Aorta (tissue), 4 donors: ENCODE measurements around the gene LTBP3. TPM values are rescaled to one million over a fixed set of nuclear protein-coding genes. Genes with fewer than 3 reads are reported as not detected.

Experiments used
- polyA plus RNA-seq, 2 donors: library from polyadenylated mRNA; stranded (reverse); fragments of 200-250 nt; gene quantifications; one replicate each; pipeline ENCODE4 v1.2.3, GENCODE V29; 2013
- total RNA-seq, 2 donors: library from RNA; stranded (reverse); fragmentation: NEBNext Ultra II Directional; extraction: Animal tissue kit (Norgen Biotek cat#: 25700); gene quantifications; one replicate each; pipeline ENCODE4 v1.2.1, GENCODE V29; 2021
- donor health status: healthy with polysubstance abuse.
- donor health status: Bipolar disorder and iron deficiency.
- donor health status: DM: no; HTN: no; CAD: no.
- donor health status: DM: yes; HTN: yes; CAD: no.

The LTBP3 gene
- total and polyA plus RNA-seq, 4 donors, result 40.1 to 473 (median 373) TPM

Other genes starting within 250 kb of the LTBP3 start
- gene CDC42EP2, start 243.5 kb downstream of the LTBP3 start, total RNA-seq, result 10 to 100 TPM; 16.2 to 20.9 TPM
- 1 to 10 TPM; 2.3 to 3.5 TPM for gene CDC42EP2, start 243.5 kb downstream of the LTBP3 start, polyA plus RNA-seq
- gene DPF2, start 224.5 kb downstream of the LTBP3 start, total RNA-seq, result 10 to 100 TPM; 51.3 to 59.6 TPM
- 10 to 100 TPM; 16.4 to 41.1 TPM for gene DPF2, start 224.5 kb downstream of the LTBP3 start, polyA plus RNA-seq
- gene TIGD3, start 203.6 kb downstream of the LTBP3 start, total RNA-seq, result under 1 TPM in 1 of 2 donors, not detected in 1; 0.16 TPM
- under 1 TPM in 1 of 2 donors, not detected in 1; 0.88 TPM for gene TIGD3, start 203.6 kb downstream of the LTBP3 start, polyA plus RNA-seq
- gene SLC25A45, start 175.7 kb downstream of the LTBP3 start, total RNA-seq, result 10 to 100 TPM in 1 of 2 donors, 1 to 10 TPM in 1; 9.1 to 16.0 TPM
- gene SLC25A45, start 175.7 kb downstream of the LTBP3 start, polyA plus RNA-seq, result 10 to 100 TPM in 1 of 2 donors, 1 to 10 TPM in 1; 5.6 to 10.7 TPM
- 10 to 100 TPM; 27.8 to 39.5 TPM for gene FRMD8, start 171.7 kb downstream of the LTBP3 start, total RNA-seq
- gene FRMD8, start 171.7 kb downstream of the LTBP3 start, polyA plus RNA-seq, result 10 to 100 TPM; 16.8 to 19.2 TPM
- gene NEAT1, start 135.6 kb downstream of the LTBP3 start, total RNA-seq, result 1,000 to 10,000 TPM; 1,566 to 1,734 TPM
- 1,000 to 10,000 TPM in 1 of 2 donors, 100 to 1,000 TPM in 1; 239 to 1,307 TPM for gene NEAT1, start 135.6 kb downstream of the LTBP3 start, polyA plus RNA-seq
- over 10,000 TPM; 16,103 to 18,225 TPM for gene MALAT1, start 59.3 kb downstream of the LTBP3 start, total RNA-seq
- gene MALAT1, start 59.3 kb downstream of the LTBP3 start, polyA plus RNA-seq, result 100 to 1,000 TPM; 228 to 370 TPM
- gene SCYL1, start 33.3 kb downstream of the LTBP3 start, total RNA-seq, result 10 to 100 TPM; 74.0 to 74.4 TPM
- gene SCYL1, start 33.3 kb downstream of the LTBP3 start, polyA plus RNA-seq, result 10 to 100 TPM; 31.3 to 98.9 TPM
- gene ZNRD2, start 12.1 kb upstream of the LTBP3 start, total RNA-seq, result 10 to 100 TPM; 21.7 to 29.3 TPM
- gene ZNRD2, start 12.1 kb upstream of the LTBP3 start, polyA plus RNA-seq, result 10 to 100 TPM; 37.1 to 42.5 TPM
- 10 to 100 TPM; 49.5 to 64.3 TPM for gene FAM89B, start 14.2 kb upstream of the LTBP3 start, total RNA-seq
- 10 to 100 TPM; 67.5 to 83.4 TPM for gene FAM89B, start 14.2 kb upstream of the LTBP3 start, polyA plus RNA-seq
- gene EHBP1L1, start 17.7 kb upstream of the LTBP3 start, total RNA-seq, result 100 to 1,000 TPM; 235 to 266 TPM
- gene EHBP1L1, start 17.7 kb upstream of the LTBP3 start, polyA plus RNA-seq, result 100 to 1,000 TPM in 1 of 2 donors, 10 to 100 TPM in 1; 53.2 to 316 TPM
- 1 to 10 TPM in 1 of 2 donors, under 1 TPM in 1; 0.93 to 1.3 TPM for gene KCNK7, start 37.4 kb upstream of the LTBP3 start, total RNA-seq
- gene KCNK7, start 37.4 kb upstream of the LTBP3 start, polyA plus RNA-seq, result 1 to 10 TPM in 1 of 2 donors, not detected in 1; 7.3 TPM
- gene MAP3K11, start 55.9 kb upstream of the LTBP3 start, total RNA-seq, result 10 to 100 TPM; 51.3 to 87.9 TPM
- gene MAP3K11, start 55.9 kb upstream of the LTBP3 start, polyA plus RNA-seq, result 10 to 100 TPM; 34.2 to 78.8 TPM
- 10 to 100 TPM; 24.8 to 28.8 TPM for gene PCNX3, start 57.4 kb upstream of the LTBP3 start, total RNA-seq
- 10 to 100 TPM in 1 of 2 donors, 1 to 10 TPM in 1; 3.9 to 50.0 TPM for gene PCNX3, start 57.4 kb upstream of the LTBP3 start, polyA plus RNA-seq
- gene SIPA1, start 79.7 kb upstream of the LTBP3 start, total RNA-seq, result 10 to 100 TPM; 67.0 to 75.1 TPM
- gene SIPA1, start 79.7 kb upstream of the LTBP3 start, polyA plus RNA-seq, result 100 to 1,000 TPM in 1 of 2 donors, 10 to 100 TPM in 1; 25.2 to 147 TPM
- 100 to 1,000 TPM in 1 of 2 donors, 10 to 100 TPM in 1; 98.2 to 108 TPM for gene RELA, start 104.6 kb upstream of the LTBP3 start, total RNA-seq
- gene RELA, start 104.6 kb upstream of the LTBP3 start, polyA plus RNA-seq, result 10 to 100 TPM; 28.8 to 73.8 TPM
- gene KAT5, start 153.9 kb upstream of the LTBP3 start, total RNA-seq, result 10 to 100 TPM; 59.8 to 64.4 TPM
- 100 to 1,000 TPM in 1 of 2 donors, 10 to 100 TPM in 1; 29.2 to 120 TPM for gene KAT5, start 153.9 kb upstream of the LTBP3 start, polyA plus RNA-seq
- gene RNASEH2C, start 162.4 kb upstream of the LTBP3 start, total RNA-seq, result 10 to 100 TPM; 53.5 to 57.6 TPM
- gene RNASEH2C, start 162.4 kb upstream of the LTBP3 start, polyA plus RNA-seq, result 100 to 1,000 TPM in 1 of 2 donors, 10 to 100 TPM in 1; 80.1 to 113 TPM
- gene AP5B1, start 222.6 kb upstream of the LTBP3 start, total RNA-seq, result 10 to 100 TPM; 15.7 to 16.7 TPM
- 10 to 100 TPM in 1 of 2 donors, 1 to 10 TPM in 1; 3.3 to 10.8 TPM for gene AP5B1, start 222.6 kb upstream of the LTBP3 start, polyA plus RNA-seq
- not detected for gene OVOL1, start 228.7 kb upstream of the LTBP3 start, total RNA-seq
- gene OVOL1, start 228.7 kb upstream of the LTBP3 start, polyA plus RNA-seq, result 1 to 10 TPM in 1 of 2 donors, under 1 TPM in 1; 0.28 to 3.9 TPM